Measurements from ENCODE around the gene AHSP.
"Not testable (repeated sequence)": the region's sequence is repeated elsewhere in the genome, so short reads cannot be mapped to it uniquely, and the experiment has no call there.

The AHSP gene

GRCh38 chr16:31501226-31501965 is 26.3 kb upstream of the AHSP start:
- no peak for DNase-seq

- DNase-seq: no peak
Observed at GRCh38 chr16:31501966-31502348, 25.7 kb upstream of the AHSP start.

- DNase-seq: no peak
Observed at GRCh38 chr16:31502981-31503380, 24.7 kb upstream of the AHSP start.

- not testable (repeated sequence) for DNase-seq
Observed at GRCh38 chr16:31503555-31503954, 24.1 kb upstream of the AHSP start.

GRCh38 chr16:31504159-31504558 is 23.5 kb upstream of the AHSP start:
- DNase-seq: no peak

- no peak for DNase-seq
Observed at GRCh38 chr16:31505483-31505882, 22.2 kb upstream of the AHSP start.

GRCh38 chr16:31507617-31507928 is 20.1 kb upstream of the AHSP start:
- no peak for DNase-seq

GRCh38 chr16:31507929-31508705 is 19.6 kb upstream of the AHSP start, which contains the start of gene RUSF1:
RUSF1 (minus strand) TSS chr16:31508391; CDS start chr16:31508373, 18 bp downstream.
- peak; percentile 87 for DNase-seq

- DNase-seq: no peak
Observed at GRCh38 chr16:31508706-31509195, 18.9 kb upstream of the AHSP start.

GRCh38 chr16:31513126-31513525 is 14.6 kb upstream of the AHSP start:
- DNase-seq: no peak

- DNase-seq: no peak
Observed at GRCh38 chr16:31513884-31514283, 13.8 kb upstream of the AHSP start.

- DNase-seq: no peak
Observed at GRCh38 chr16:31517800-31518402, 9.8 kb upstream of the AHSP start.

GRCh38 chr16:31519759-31520431 is 7.8 kb upstream of the AHSP start:
- no peak for DNase-seq

- DNase-seq: no peak
Observed at GRCh38 chr16:31521368-31521767, 6.3 kb upstream of the AHSP start.

- DNase-seq: no peak
Observed at GRCh38 chr16:31522071-31522470, 5.6 kb upstream of the AHSP start.

GRCh38 chr16:31523768-31524167 is 3.9 kb upstream of the AHSP start:
- DNase-seq: not testable (repeated sequence)

- no peak for DNase-seq
Observed at GRCh38 chr16:31525113-31525512, 2.6 kb upstream of the AHSP start.

- DNase-seq: no peak
Observed at GRCh38 chr16:31528523-31529107, 915 bp downstream of the AHSP start.

- peak; percentile 24 for DNase-seq
Observed at GRCh38 chr16:31529108-31529936, 1.6 kb downstream of the AHSP start.

GRCh38 chr16:31529937-31530312 is 2.2 kb downstream of the AHSP start:
- no peak for DNase-seq

GRCh38 chr16:31530405-31530804 is 2.7 kb downstream of the AHSP start:
- no peak for DNase-seq

- no peak for DNase-seq
Observed at GRCh38 chr16:31531096-31531495, 3.4 kb downstream of the AHSP start.

Measured in activated naive CD4-positive, alpha-beta T cell treated with anti-CD3 and anti-CD28 coated beads, Interleukin-2, amount 50 U/mL, for 16 hours (primary cell).